Measurements from ENCODE around the gene MRPL1.

GRCh38 chr4:77893451-77893850 is 30.8 kb downstream of the MRPL1 start:
- no peak for TF ChIP-seq CTCF (optimal IDR thresholded peaks at IDR 0.05 in 1 of 3, IDR thresholded peaks at IDR 0.05 in 1 of 3, conservative IDR thresholded peaks at IDR 0.05 in 1 of 3; ENCODE audit: extremely low read depth in 1 of 3, insufficient read depth in 2 of 3, low read length in 3 of 3)
- no peak for TF ChIP-seq EZH2 (IDR thresholded peaks at IDR 0.05; ENCODE audit: low read length)
